ENCODE results near the gene NRG3. TPM values are rescaled to one million over a fixed set of nuclear protein-coding genes. Genes with fewer than 3 reads are reported as not detected.

Gene NRG3
- total and polyA plus RNA-seq, 2 of the 4 experiments (the other 2 are of a cell fraction), result not detected

GRCh38 chr10:82762641-82763040 lies 887.6 kb downstream of the NRG3 start:
- Histone ChIP-seq H3K4me1 (ENCODE audit: control insufficient read depth, insufficient read depth, low read length) (no peaks in the 10 kb centered on the region), H3K27ac (ENCODE audit: insufficient read depth, low read length) (no peak overlapping the region), H3K4ac (ENCODE audit: low read depth, low read length) (no peak overlapping the region), H4K91ac (ENCODE audit: insufficient read depth, low read depth, low read length) (no peak overlapping the region), H3K27me3 (ENCODE audit: control insufficient read depth, insufficient read depth, low read length) (no peaks in the 10 kb centered on the region), H2AK5ac (ENCODE audit: low read depth, low read length) (no peak overlapping the region), H2BK5ac (ENCODE audit: low read depth, low read length, poor library complexity, severe bottlenecking) (no peak overlapping the region), H3K56ac (ENCODE audit: extremely low read depth, insufficient read depth, low read length) (no peak overlapping the region), H3K9me3 (ENCODE audit: control insufficient read depth, insufficient read depth, low read length) (peaks cover 2% of the 10 kb centered on the region; the same call in 1 of the 2 replicates), H2BK120ac (ENCODE audit: low read depth, low read length) (no peak overlapping the region), H3K79me1 (ENCODE audit: low read depth in 1 of 2, low read length in 2 of 2) (no peaks in the 10 kb centered on the region), H3K4me2 (ENCODE audit: low read depth, low read length) (no peak overlapping the region), H2BK20ac (ENCODE audit: low read depth, low read length) (no peak overlapping the region), H4K5ac (ENCODE audit: low read depth, low read length) (no peak overlapping the region), H2AK9ac (replicated peaks; ENCODE audit: low read depth, low read length, poor library complexity) (no peak overlapping the region), H3K9me1 (ENCODE audit: insufficient read depth, low read length) (no peaks in the 10 kb centered on the region), H3K4me3 (ENCODE audit: insufficient read depth, low read depth, low read length) (no peak overlapping the region), H2BK15ac (ENCODE audit: low read depth, low read length) (no peak overlapping the region), H3K36me3 (ENCODE audit: control insufficient read depth, insufficient read depth, low read length) (no peaks in the 10 kb centered on the region), H3K14ac (replicated peaks; ENCODE audit: low read depth, low read length) (no peak overlapping the region), H3K18ac (ENCODE audit: low read depth, low read length) (no peak overlapping the region), H3K23ac (ENCODE audit: low read depth, low read length) (no peak overlapping the region), H4K8ac (ENCODE audit: low read depth in 2 of 2, low read length in 2 of 2) (no peak overlapping the region), H3K9ac (ENCODE audit: low read depth, low read length) (no peak overlapping the region), H4K20me1 (ENCODE audit: insufficient read depth, low read length) (no peaks in the 10 kb centered on the region), H2AFZ (replicated peaks; ENCODE audit: low read length, poor library complexity) (no peak overlapping the region)
- ATAC-seq (ENCODE audit: low read depth) (no peak), DNase-seq (no peak)
- CTCF ChIA-PET, result no interaction called here
- WGBS, 2 experiments (ENCODE audit: extremely low coverage in 2 of 2, insufficient read length in 1 of 2), result no CpG with 5 or more reads among the region's 2 CpGs
- TF ChIP-seq MAFK (IDR thresholded peaks at IDR 0.05; ENCODE audit: low read depth, low read length) (no peak), RCOR1 (IDR thresholded peaks at IDR 0.05; ENCODE audit: insufficient replicate concordance, low read length) (no peak), CEBPB (IDR thresholded peaks at IDR 0.05; ENCODE audit: low read depth, low read length) (no peak), POLR2A (IDR thresholded peaks at IDR 0.05; ENCODE audit: low read depth, low read length) (no peak), NFE2L2 (IDR thresholded peaks at IDR 0.05; ENCODE audit: low read depth, low read length) (no peak), CHD1 (IDR thresholded peaks at IDR 0.05; ENCODE audit: low read depth, low read length) (no peak), MAZ (IDR thresholded peaks at IDR 0.05; ENCODE audit: borderline replicate concordance, low read depth, low read length) (no peak), USF2 (IDR thresholded peaks at IDR 0.05; ENCODE audit: low read depth, low read length) (no peak), BHLHE40 (IDR thresholded peaks at IDR 0.05; ENCODE audit: low read depth, low read length) (no peak)
- intact Hi-C loops (cut with micrococcal nuclease) (no loop called here), dilution Hi-C loops (cut with HindIII; ENCODE audit: low sequenced_read_pairs, unreplicated experiment) (no loop called here), in situ Hi-C loops (cut with MboI; ENCODE audit: low sequenced_read_pairs) (no loop called here)
- POLR2A ChIA-PET (ENCODE audit: unreplicated experiment), result no interaction called here
- no TSS peak for BruUV-seq (replicated peaks)

All from IMR-90 (cell line).